IMR-90 (cell line): ENCODE measurements around the gene PEX11G. TPM values are rescaled to one million over a fixed set of nuclear protein-coding genes. Genes with fewer than 3 reads are reported as not detected.
A peak's percentile ranks its signal among the peaks of the same experiment; 100 is the strongest.

Source experiments
- ATAC-seq: fragments of 200-7000 bp; cut with Tn5 transposase; 2 replicates; pipeline ENCODE4 v1.9.1; 2020; ENCODE audit warnings: low read depth, mild to moderate bottlenecking, moderate library complexity
- BruUV-seq: library from RNA; stranded (reverse); fragments of 400-500 nt; replicated peaks from 2 replicates; lab custom pipeline; 2021; lab: Mats Ljungman, UMichigan
- CTCF ChIA-PET: fragments of 300-600 bp; formaldehyde crosslinking; extraction: SDS; loops from one replicate; lab custom pipeline; 2021; ENCODE audit warnings: antibody characterized with exemption; lab: Yijun Ruan, JAX
- POLR2A ChIA-PET: fragments of 300-600 bp; sonication (Branson Sonifier 250); formaldehyde crosslinking; loops from one replicate; lab custom pipeline; 2022; ENCODE audit warnings: antibody characterized with exemption; ENCODE audit not compliant: unreplicated experiment; lab: Charles Lee
- DNase-seq: peaks from one replicate; pipeline ENCODE4 v3.0.0; 2013
- H2AFZ ChIP-seq: replicated peaks from 2 replicates; pipeline ENCODE3; 2013; ENCODE audit warnings: low read length, mild to moderate bottlenecking; ENCODE audit not compliant: poor library complexity
- H2AK5ac ChIP-seq: 2 replicates; pipeline ENCODE4 v1.6.1; 2013; ENCODE audit warnings: low read depth, low read length, inconsistent platforms
- H2AK9ac ChIP-seq: replicated peaks from 2 replicates; pipeline ENCODE3; 2013; ENCODE audit warnings: mild to moderate bottlenecking, low read depth, low read length, moderate library complexity; ENCODE audit not compliant: poor library complexity
- H2BK120ac ChIP-seq: 2 replicates; pipeline ENCODE4 v1.6.1; 2013; ENCODE audit warnings: low read depth, low read length, inconsistent platforms
- H2BK15ac ChIP-seq: 3 replicates; pipeline ENCODE4 v1.6.1; 2013; ENCODE audit warnings: low read depth, low read length, inconsistent platforms
- H2BK20ac ChIP-seq: 2 replicates; pipeline ENCODE4 v1.6.1; 2013; ENCODE audit warnings: low read depth, mild to moderate bottlenecking, inconsistent platforms, low read length, moderate library complexity
- H2BK5ac ChIP-seq: 2 replicates; pipeline ENCODE4 v1.6.1; 2013; ENCODE audit warnings: mild to moderate bottlenecking, low read depth, low read length, inconsistent platforms; ENCODE audit not compliant: poor library complexity, severe bottlenecking
- H3K14ac ChIP-seq: replicated peaks from 2 replicates; pipeline ENCODE4 v1.6.1; 2013; ENCODE audit warnings: low read depth, low read length, inconsistent platforms
- H3K18ac ChIP-seq: 2 replicates; pipeline ENCODE4 v1.6.1; 2013; ENCODE audit warnings: low read depth, low read length, control low read depth
- H3K23ac ChIP-seq: 2 replicates; pipeline ENCODE4 v1.6.1; 2013; ENCODE audit warnings: low read depth, low read length, inconsistent platforms
- H3K27ac ChIP-seq: 2 replicates; pipeline ENCODE4 v1.5.1; 2013; ENCODE audit warnings: mild to moderate bottlenecking, control low read depth, low read length; ENCODE audit not compliant: insufficient read depth
- H3K27me3 ChIP-seq: 2 replicates; pipeline ENCODE4 v1.6.1; 2013; ENCODE audit warnings: low read length; ENCODE audit not compliant: control insufficient read depth, insufficient read depth
- H3K36me3 ChIP-seq: 2 replicates; pipeline ENCODE4 v1.6.1; 2013; ENCODE audit warnings: low read length, mixed read lengths; ENCODE audit not compliant: control insufficient read depth, insufficient read depth
- H3K4ac ChIP-seq: 2 replicates; pipeline ENCODE4 v1.6.1; 2013; ENCODE audit warnings: low read depth, low read length, inconsistent platforms
- H3K4me1 ChIP-seq: 2 replicates; pipeline ENCODE4 v1.6.1; 2013; ENCODE audit warnings: low read length, mixed read lengths; ENCODE audit not compliant: control insufficient read depth, insufficient read depth
- H3K4me2 ChIP-seq: 2 replicates; pipeline ENCODE4 v1.6.1; 2013; ENCODE audit warnings: low read depth, mild to moderate bottlenecking, control low read depth, low read length, moderate library complexity
- H3K4me3 ChIP-seq: 2 replicates; pipeline ENCODE4 v1.5.1; 2013; ENCODE audit warnings: low read depth, mild to moderate bottlenecking, control low read depth, low read length, moderate library complexity; ENCODE audit not compliant: insufficient read depth
- H3K56ac ChIP-seq: 2 replicates; pipeline ENCODE4 v1.6.1; 2013; ENCODE audit warnings: low read length, inconsistent platforms; ENCODE audit not compliant: insufficient read depth; ENCODE audit errors: extremely low read depth
- H3K79me1 ChIP-seq, 2 experiments: 2 replicates each; pipeline ENCODE4 v1.6.1; 2013; ENCODE audit warnings: low read length in 2 of 2, inconsistent platforms in 1 of 2, low read depth in 1 of 2
- H3K9ac ChIP-seq: 2 replicates; pipeline ENCODE4 v1.6.1; 2013; ENCODE audit warnings: low read depth, low read length, control low read depth
- H3K9me1 ChIP-seq: 2 replicates; pipeline ENCODE4 v1.6.1; 2013; ENCODE audit warnings: low read length, inconsistent platforms; ENCODE audit not compliant: insufficient read depth
- H3K9me3 ChIP-seq: 2 replicates; pipeline ENCODE4 v1.6.1; 2013; ENCODE audit warnings: low read length; ENCODE audit not compliant: control insufficient read depth, insufficient read depth
- H4K20me1 ChIP-seq: 2 replicates; pipeline ENCODE4 v1.6.1; 2013; ENCODE audit warnings: low read length, inconsistent platforms; ENCODE audit not compliant: insufficient read depth
- H4K5ac ChIP-seq: 2 replicates; pipeline ENCODE4 v1.6.1; 2013; ENCODE audit warnings: mild to moderate bottlenecking, low read depth, low read length, control low read depth
- H4K8ac ChIP-seq, 2 experiments: 2 replicates each; pipeline ENCODE4 v1.6.1; 2013; ENCODE audit warnings: low read depth in 2 of 2, low read length in 2 of 2, control low read depth in 1 of 2, inconsistent platforms in 1 of 2
- H4K91ac ChIP-seq: 2 replicates; pipeline ENCODE4 v1.6.1; 2013; ENCODE audit warnings: low read depth, low read length, inconsistent platforms; ENCODE audit not compliant: insufficient read depth
- CEBPB ChIP-seq: IDR thresholded peaks from 2 replicates; pipeline ENCODE4 v1.6.1; 2012; ENCODE audit warnings: low read depth, low read length, improper control_type of control experiment
- CHD1 ChIP-seq: IDR thresholded peaks from 2 replicates; pipeline ENCODE4 v1.6.1; 2012; ENCODE audit warnings: low read depth, low read length, improper control_type of control experiment
- FOS ChIP-seq: fragments of 150-350 bp; IDR thresholded peaks from 2 replicates; pipeline ENCODE4 v1.6.1; 2016; ENCODE audit warnings: low read depth, low read length
- MAFK ChIP-seq: IDR thresholded peaks from 2 replicates; pipeline ENCODE4 v1.6.1; 2012; ENCODE audit warnings: low read depth, low read length, improper control_type of control experiment
- MAZ ChIP-seq: IDR thresholded peaks from 2 replicates; pipeline ENCODE4 v1.6.1; 2012; ENCODE audit warnings: low read depth, mild to moderate bottlenecking, low read length, improper control_type of control experiment, moderate library complexity, borderline replicate concordance
- NFE2L2 ChIP-seq: fragments of 150-350 bp; IDR thresholded peaks from 2 replicates; pipeline ENCODE4 v1.6.1; 2016; ENCODE audit warnings: low read depth, mild to moderate bottlenecking, low read length
- RAD21 ChIP-seq: IDR thresholded peaks from 2 replicates; pipeline ENCODE4 v1.6.1; 2012; ENCODE audit warnings: low read length, improper control_type of control experiment
- RCOR1 ChIP-seq: IDR thresholded peaks from 2 replicates; pipeline ENCODE4 v1.6.1; 2012; ENCODE audit warnings: mild to moderate bottlenecking, low read length, improper control_type of control experiment; ENCODE audit not compliant: insufficient replicate concordance
- RFX5 ChIP-seq: IDR thresholded peaks from 2 replicates; pipeline ENCODE4 v1.8.0; 2012; ENCODE audit warnings: low read depth, mild to moderate bottlenecking, low read length, moderate library complexity
- SMC3 ChIP-seq: fragments of 150-350 bp; IDR thresholded peaks from 2 replicates; pipeline ENCODE4 v1.6.1; 2016; ENCODE audit warnings: low read depth, mild to moderate bottlenecking, antibody characterized with exemption, low read length, moderate library complexity
- WGBS, 2 experiments: methylation state at CpG; one replicate each; pipeline versions ENCODE4 v1.1.5 to v1.1.7; 2013; ENCODE audit warnings: missing lambda C conversion rate in 2 of 2; ENCODE audit not compliant: insufficient read length in 1 of 2; ENCODE audit errors: extremely low coverage in 2 of 2; 5-methylcytosine and 5-hydroxymethylcytosine counted together
- dilution Hi-C: fragments of 300-500 bp; cut with HindIII; formaldehyde crosslinking; loops from one replicate; pipeline ENCODE4 v1.14.3; 2018; ENCODE audit warnings: low sequenced_read_pairs; ENCODE audit not compliant: unreplicated experiment
- in situ Hi-C: fragments of 300-500 bp; cut with MboI; formaldehyde crosslinking; loops from 3 replicates; pipeline ENCODE4 v1.14.3; 2019; ENCODE audit warnings: low sequenced_read_pairs, inconsistent platforms, mixed read lengths
- intact Hi-C: fragments of 100-400 bp; cut with micrococcal nuclease; formaldehyde crosslinking; loops from 2 replicates; pipeline ENCODE4 v1.10.0; 2022
- polyA plus RNA-seq, 3 experiments: library from polyadenylated mRNA; depleted of rRNA; stranded (reverse); fragments of >200 nt; gene quantifications; 2 replicates each; pipeline ENCODE4 v1.2.3, GENCODE V29; 2012; ENCODE audit warnings: low replicate concordance in 1 of 3
- total RNA-seq: library from RNA; depleted of rRNA; stranded (reverse); fragments of >200 nt; gene quantifications from 2 replicates; pipeline ENCODE4 v1.2.3, GENCODE V29; 2012
- TF ChIP-seq, protein P1 (sequence below): fragments of 150-350 bp; IDR thresholded peaks from 2 replicates; pipeline ENCODE4 v1.6.1; 2016; ENCODE audit warnings: low read depth, mild to moderate bottlenecking, low read length, moderate library complexity, borderline replicate concordance
- TF ChIP-seq, protein P2 (sequence below): fragments of 150-350 bp; IDR thresholded peaks from 2 replicates; pipeline ENCODE4 v1.6.1; 2017; ENCODE audit warnings: mild to moderate bottlenecking, antibody characterized with exemption, low read length, low read depth

Gene PEX11G
- total and polyA plus RNA-seq, 2 of the 4 experiments (the other 2 are of a cell fraction), result 0.72 to 1.7 TPM

DNA sequence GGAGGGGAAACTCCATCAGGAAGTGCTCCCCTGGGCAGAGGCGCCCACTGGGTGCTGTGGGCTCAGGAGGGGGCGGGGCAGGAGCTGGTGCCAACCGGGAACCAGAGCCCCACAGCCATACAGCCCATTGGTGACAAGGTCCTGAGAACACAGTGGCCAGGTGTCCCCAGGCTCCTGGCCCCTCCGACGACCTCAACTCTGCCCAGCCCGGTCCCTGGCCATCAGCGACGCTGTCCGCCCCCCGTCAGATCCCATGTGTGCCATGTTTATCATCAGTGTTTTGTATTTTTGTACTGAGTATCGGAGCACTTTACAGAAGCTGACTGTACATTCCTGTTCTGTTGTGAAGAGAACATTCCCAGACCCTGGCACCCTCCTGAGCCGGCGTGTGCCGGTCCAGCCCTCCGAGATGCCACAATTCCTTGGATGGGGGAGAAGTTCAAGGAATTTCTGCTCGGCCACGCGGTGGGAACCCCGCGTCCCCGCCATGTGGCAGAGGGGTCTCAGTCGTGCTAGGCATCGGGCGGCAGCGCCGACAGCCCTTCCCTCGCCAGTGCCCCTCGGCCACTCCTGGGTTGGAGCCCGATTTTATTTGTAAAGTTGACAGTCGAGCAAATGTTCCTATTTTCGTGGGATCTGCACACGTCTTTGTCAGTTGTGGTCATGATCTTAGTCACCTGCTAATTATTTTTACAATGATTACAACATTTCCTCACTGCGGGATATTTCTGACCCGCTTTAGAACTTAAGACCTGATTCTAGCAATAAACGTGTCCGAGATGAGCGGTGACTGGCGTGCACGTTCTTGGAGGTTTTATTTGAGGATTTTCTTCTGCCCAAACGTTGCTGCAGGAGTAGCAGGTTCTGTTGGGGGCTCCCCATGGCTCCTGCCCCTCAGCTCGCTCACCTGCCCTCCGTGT is 16.9 kb downstream of the PEX11G start (continued):
- TF ChIP-seq SMC3 (no peak), NFE2L2 (no peak)

DNA sequence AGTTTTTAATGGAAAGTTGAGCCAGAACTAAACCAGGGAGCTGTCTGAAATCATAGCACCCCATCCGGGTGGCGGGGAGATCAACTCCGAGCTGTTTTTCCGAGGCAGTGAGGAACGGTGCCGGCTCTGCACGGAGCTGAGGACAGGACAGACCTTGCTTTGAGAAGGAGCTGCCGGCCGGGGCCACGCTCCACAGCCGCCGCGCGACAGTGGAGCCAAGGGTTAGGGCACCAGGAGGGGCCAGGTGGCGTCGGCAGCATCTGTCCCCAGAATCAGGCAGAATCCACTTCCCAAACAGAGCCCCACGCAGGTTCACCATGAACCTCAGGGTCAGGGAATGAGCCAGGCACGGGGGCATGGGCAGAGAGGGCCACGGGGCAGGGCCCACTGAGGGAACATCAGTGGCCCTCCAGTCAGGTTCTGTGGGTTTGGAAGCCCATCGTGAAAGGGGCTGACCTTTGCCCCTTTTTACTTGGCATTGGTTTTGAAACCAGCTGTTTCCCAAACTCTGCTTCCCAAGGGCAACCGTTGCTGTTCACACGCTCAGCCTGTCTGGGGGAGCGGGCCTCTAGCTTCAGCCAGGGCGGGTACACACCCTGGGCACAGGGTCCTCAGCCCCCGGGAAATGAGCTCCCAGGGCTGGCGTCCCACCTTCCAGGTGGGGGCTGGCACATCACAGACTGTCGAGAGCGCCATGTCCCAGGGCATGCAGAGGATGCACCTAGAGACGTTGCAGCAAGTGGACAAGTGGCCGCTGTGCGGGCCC is 18.1 kb downstream of the PEX11G start:
- H3K4me1 ChIP-seq, result no peaks in the 10 kb centered on the region
- dilution Hi-C loops, result no loop called here
- no peak overlapping the region for H3K18ac ChIP-seq
- intact Hi-C loops, result no loop called here
- H2AK9ac ChIP-seq, result peak overlapping the region; percentile 72
- POLR2A ChIA-PET, result interaction anchor here (0.6 kb wide), 1 partner anchor 33 kb away, joined by 4 read pairs; no protein-coding TSS in a partner anchor
- peaks cover 46% of the 10 kb centered on the region for H3K36me3 ChIP-seq
- WGBS, 2 experiments, result 91% methylated on average over 19 of the region's 31 CpGs; no CpG with 5 or more reads in 1 of the 2 experiments
- in situ Hi-C loops, result no loop called here
- CTCF ChIA-PET, result interaction anchor here (0.6 kb wide), 1 partner anchor 12 kb away, joined by 6 read pairs; no protein-coding TSS in a partner anchor
- no peak overlapping the region for H2BK15ac ChIP-seq
- no peak overlapping the region for H3K4me2 ChIP-seq
- no peak overlapping the region for H2AFZ ChIP-seq
- DNase-seq (no peak), ATAC-seq (no peak)
- H3K27me3 ChIP-seq, result no peaks in the 10 kb centered on the region
- H3K9me3 ChIP-seq, result no peaks in the 10 kb centered on the region
- no peak overlapping the region for H2AK5ac ChIP-seq
- H2BK20ac ChIP-seq, result no peak overlapping the region
- no peak overlapping the region for H3K56ac ChIP-seq
- H2BK5ac ChIP-seq, result no peak overlapping the region
- no peak overlapping the region for H4K91ac ChIP-seq
- no peak overlapping the region for H3K23ac ChIP-seq
- H3K4ac ChIP-seq, result no peak overlapping the region
- BruUV-seq, result TSS peak; percentile 65
- H4K5ac ChIP-seq, result no peak overlapping the region
- no peak overlapping the region for H3K27ac ChIP-seq
- no peak overlapping the region for H3K9ac ChIP-seq
- no peak overlapping the region for H3K14ac ChIP-seq
- no peak overlapping the region for H3K4me3 ChIP-seq
- H3K79me1 ChIP-seq, result no peaks in the 10 kb centered on the region
- H2BK120ac ChIP-seq, result no peak overlapping the region
- 0 out of 2 replicates have a peak, but pooled peaks cover 2% of the 10 kb centered on the region for H3K9me1 ChIP-seq
- H4K8ac ChIP-seq, result no peak overlapping the region
- no peaks in the 10 kb centered on the region for H4K20me1 ChIP-seq
- TF ChIP-seq CEBPB, result no peak
- no peak for TF ChIP-seq FOS
- no peak for TF ChIP-seq RAD21
- TF ChIP-seq MAZ, result no peak
- TF ChIP-seq MAFK, result no peak
- TF ChIP-seq RCOR1, result no peak
- TF ChIP-seq CHD1, result no peak
- TF ChIP-seq NFE2L2, result no peak
- TF ChIP-seq RFX5, result no peak
- TF ChIP-seq, protein P1, sequence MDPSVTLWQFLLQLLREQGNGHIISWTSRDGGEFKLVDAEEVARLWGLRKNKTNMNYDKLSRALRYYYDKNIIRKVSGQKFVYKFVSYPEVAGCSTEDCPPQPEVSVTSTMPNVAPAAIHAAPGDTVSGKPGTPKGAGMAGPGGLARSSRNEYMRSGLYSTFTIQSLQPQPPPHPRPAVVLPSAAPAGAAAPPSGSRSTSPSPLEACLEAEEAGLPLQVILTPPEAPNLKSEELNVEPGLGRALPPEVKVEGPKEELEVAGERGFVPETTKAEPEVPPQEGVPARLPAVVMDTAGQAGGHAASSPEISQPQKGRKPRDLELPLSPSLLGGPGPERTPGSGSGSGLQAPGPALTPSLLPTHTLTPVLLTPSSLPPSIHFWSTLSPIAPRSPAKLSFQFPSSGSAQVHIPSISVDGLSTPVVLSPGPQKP, result no peak
- TF ChIP-seq, protein P2, sequence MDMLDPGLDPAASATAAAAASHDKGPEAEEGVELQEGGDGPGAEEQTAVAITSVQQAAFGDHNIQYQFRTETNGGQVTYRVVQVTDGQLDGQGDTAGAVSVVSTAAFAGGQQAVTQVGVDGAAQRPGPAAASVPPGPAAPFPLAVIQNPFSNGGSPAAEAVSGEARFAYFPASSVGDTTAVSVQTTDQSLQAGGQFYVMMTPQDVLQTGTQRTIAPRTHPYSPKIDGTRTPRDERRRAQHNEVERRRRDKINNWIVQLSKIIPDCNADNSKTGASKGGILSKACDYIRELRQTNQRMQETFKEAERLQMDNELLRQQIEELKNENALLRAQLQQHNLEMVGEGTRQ, result no peak
- no peak for TF ChIP-seq SMC3
